ENCODE measurements around the gene TSHZ2. TPM values are rescaled to one million over a fixed set of nuclear protein-coding genes. Genes with fewer than 3 reads are reported as not detected.

Gene TSHZ2
- total RNA-seq, 3 donors from 2014 or later = 31.7 to 106 (median 59.6) TPM

GRCh38 chr20:53423587-53424146, 451.5 kb downstream of the TSHZ2 start:
- Histone ChIP-seq H3K27ac (no peak overlapping the region), H3K27me3 (no peaks in the 10 kb centered on the region), H3K4me1 (no peaks in the 10 kb centered on the region), H3K4me3 (no peak overlapping the region), H3K9me3 (no peaks in the 10 kb centered on the region), H3K36me3 (no peaks in the 10 kb centered on the region)
- TF ChIP-seq POLR2A (IDR thresholded peaks at IDR 0.05) (no peak), POLR2AphosphoS5 (IDR thresholded peaks at IDR 0.05) (no peak), CTCF (IDR thresholded peaks at IDR 0.05) (no peak)
- intact Hi-C loops (cut with DNase I; ENCODE audit: low total_unique reads) = no loop called here
- no peak for DNase-seq (ENCODE audit: low spot score in 2 of 2)

GRCh38 chr20:53425481-53425880, 453.3 kb downstream of the TSHZ2 start:
- H3K27ac ChIP-seq = no peak overlapping the region
- DNase-seq (ENCODE audit: low spot score in 2 of 2) = no peak

GRCh38 chr20:53425941-53426340, 453.8 kb downstream of the TSHZ2 start:
- no peak for DNase-seq (ENCODE audit: low spot score in 2 of 2)
- no peaks in the 10 kb centered on the region for H3K9me3 ChIP-seq
- TF ChIP-seq POLR2AphosphoS5 (IDR thresholded peaks at IDR 0.05) (no peak), CTCF (IDR thresholded peaks at IDR 0.05) (no peak)
- H3K27ac ChIP-seq = no peak overlapping the region
- no peaks in the 10 kb centered on the region for H3K4me1 ChIP-seq
- no peaks in the 10 kb centered on the region for H3K36me3 ChIP-seq
- no peaks in the 10 kb centered on the region for H3K27me3 ChIP-seq
- no peak overlapping the region for H3K4me3 ChIP-seq
- intact Hi-C loops (cut with DNase I; ENCODE audit: low total_unique reads) = no loop called here

More at GRCh38 chr20:53425481-53425880, 453.3 kb downstream of the TSHZ2 start:
- Histone ChIP-seq H3K27me3 (no peaks in the 10 kb centered on the region), H3K4me1 (no peaks in the 10 kb centered on the region), H3K4me3 (no peak overlapping the region), H3K36me3 (no peaks in the 10 kb centered on the region), H3K9me3 (no peaks in the 10 kb centered on the region)
- intact Hi-C loops (cut with DNase I; ENCODE audit: low total_unique reads) = no loop called here
- TF ChIP-seq POLR2AphosphoS5 (IDR thresholded peaks at IDR 0.05) (no peak), POLR2A (IDR thresholded peaks at IDR 0.05) (no peak), CTCF (IDR thresholded peaks at IDR 0.05) (no peak)

- no peak overlapping the region for H3K4me3 ChIP-seq
- intact Hi-C loops (cut with DNase I; ENCODE audit: low total_unique reads) = no loop called here
- no peaks in the 10 kb centered on the region for H3K4me1 ChIP-seq
- no peaks in the 10 kb centered on the region for H3K9me3 ChIP-seq
- TF ChIP-seq POLR2A (IDR thresholded peaks at IDR 0.05) (no peak), CTCF (IDR thresholded peaks at IDR 0.05) (no peak), POLR2AphosphoS5 (IDR thresholded peaks at IDR 0.05) (no peak)
- no peak for DNase-seq (ENCODE audit: low spot score in 2 of 2)
- H3K27ac ChIP-seq = no peak overlapping the region
- H3K36me3 ChIP-seq = no peaks in the 10 kb centered on the region
- no peaks in the 10 kb centered on the region for H3K27me3 ChIP-seq
Measured at GRCh38 chr20:53426766-53427312, 454.7 kb downstream of the TSHZ2 start.

- H3K36me3 ChIP-seq = no peaks in the 10 kb centered on the region
- DNase-seq (ENCODE audit: low spot score in 2 of 2) = no peak
- no peaks in the 10 kb centered on the region for H3K9me3 ChIP-seq
- no peak overlapping the region for H3K27ac ChIP-seq
- TF ChIP-seq POLR2A (IDR thresholded peaks at IDR 0.05) = no peak
- no peak for TF ChIP-seq POLR2AphosphoS5 (IDR thresholded peaks at IDR 0.05)
- no peak for TF ChIP-seq CTCF (IDR thresholded peaks at IDR 0.05)
- H3K27me3 ChIP-seq = no peaks in the 10 kb centered on the region
- no peaks in the 10 kb centered on the region for H3K4me1 ChIP-seq
- no peak overlapping the region for H3K4me3 ChIP-seq
- intact Hi-C loops (cut with DNase I; ENCODE audit: low total_unique reads) = no loop called here
Measured at GRCh38 chr20:53427951-53428350, 455.8 kb downstream of the TSHZ2 start.

All from breast epithelium (tissue), 4 donors.